Smooth muscle cell of the brain vasculature (primary cell): ENCODE results near the gene ARPP21.
"Not testable (repeated sequence)": the region's sequence is repeated elsewhere in the genome, so short reads cannot be mapped to it uniquely, and the experiment has no call there.

Source experiments
- DNase-seq: peaks from one replicate; pipeline ENCODE4 v3.0.0-alpha.2; 2012; ENCODE audit warnings: low read depth, low spot score

ARPP21 gene

DNA sequence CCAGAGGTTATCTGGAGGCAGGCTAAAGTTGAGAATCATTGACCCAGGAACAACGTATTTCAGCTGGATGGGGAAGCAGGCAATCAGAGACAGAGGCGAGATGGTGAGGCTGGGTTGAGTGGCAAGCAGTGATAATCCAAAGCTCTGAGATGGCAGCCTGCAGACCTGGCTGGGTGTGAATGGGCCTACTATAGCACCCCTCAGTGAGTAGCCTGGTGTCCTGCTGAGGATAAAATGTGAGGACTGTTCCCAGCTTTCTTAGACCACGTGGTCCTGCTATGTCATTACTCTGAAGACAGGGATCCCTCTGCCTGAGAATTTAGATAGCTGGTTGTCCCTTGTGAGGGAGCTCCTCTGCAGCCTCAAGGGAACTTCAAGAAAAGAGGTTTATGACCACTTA lies 141.5 kb downstream of the ARPP21 start:
- DNase-seq = no peak

DNA sequence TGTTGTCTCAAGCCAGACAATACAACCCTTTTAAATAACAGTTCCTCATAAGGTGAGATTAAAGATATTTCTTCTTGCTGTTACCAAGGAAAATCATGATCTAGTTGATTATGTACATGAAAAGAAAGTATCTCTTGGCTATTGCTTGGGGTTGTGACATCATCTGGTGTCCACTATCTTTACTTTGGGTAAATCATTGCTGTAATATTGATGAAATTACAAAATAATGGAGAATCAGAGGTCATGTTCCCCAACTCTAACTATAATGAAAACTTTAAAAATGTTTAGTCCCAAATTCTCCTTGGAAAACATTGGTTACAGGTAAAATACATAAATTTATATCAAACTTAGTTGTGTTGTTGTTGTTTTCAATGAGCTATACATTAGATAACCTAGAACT lies 142.2 kb downstream of the ARPP21 start:
- DNase-seq = no peak

DNA sequence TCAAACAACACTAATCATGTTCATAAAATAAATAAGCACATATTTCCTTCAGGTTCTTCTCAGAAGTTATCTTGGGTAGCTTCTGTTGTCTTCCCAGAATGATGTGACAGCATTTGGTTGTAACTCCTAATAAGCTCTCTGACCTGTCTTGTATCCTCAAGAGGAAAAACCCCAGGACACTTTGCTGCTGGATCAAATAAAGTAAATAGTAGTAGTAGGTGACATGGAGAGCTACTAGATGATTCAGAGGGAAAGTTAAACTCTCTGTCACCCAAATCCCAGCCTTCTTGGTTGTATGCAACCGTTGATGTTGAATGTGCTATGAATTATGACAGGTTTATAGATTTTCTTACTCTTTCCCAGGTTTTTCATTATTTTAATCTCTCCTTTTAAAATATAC lies 143.0 kb downstream of the ARPP21 start:
- no peak for DNase-seq

DNA sequence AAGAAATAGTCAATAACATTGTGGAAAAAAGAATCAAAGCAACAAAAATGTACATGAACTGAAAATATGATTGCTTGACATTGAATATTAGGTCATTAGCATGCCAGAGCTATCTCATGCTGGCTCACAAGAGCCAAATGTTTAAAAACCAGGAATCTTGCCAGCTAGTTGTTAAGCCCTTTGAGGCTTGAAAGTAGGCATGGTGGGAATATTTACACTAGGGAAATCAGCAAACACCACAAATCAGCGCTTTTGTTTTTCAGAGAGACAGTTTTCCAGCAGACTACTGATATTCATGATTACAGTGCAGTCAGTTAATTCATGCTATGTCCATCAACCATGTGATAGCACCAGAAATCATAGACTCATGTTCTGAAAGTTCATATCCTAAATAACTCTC lies 144.8 kb downstream of the ARPP21 start:
- no peak for DNase-seq

DNA sequence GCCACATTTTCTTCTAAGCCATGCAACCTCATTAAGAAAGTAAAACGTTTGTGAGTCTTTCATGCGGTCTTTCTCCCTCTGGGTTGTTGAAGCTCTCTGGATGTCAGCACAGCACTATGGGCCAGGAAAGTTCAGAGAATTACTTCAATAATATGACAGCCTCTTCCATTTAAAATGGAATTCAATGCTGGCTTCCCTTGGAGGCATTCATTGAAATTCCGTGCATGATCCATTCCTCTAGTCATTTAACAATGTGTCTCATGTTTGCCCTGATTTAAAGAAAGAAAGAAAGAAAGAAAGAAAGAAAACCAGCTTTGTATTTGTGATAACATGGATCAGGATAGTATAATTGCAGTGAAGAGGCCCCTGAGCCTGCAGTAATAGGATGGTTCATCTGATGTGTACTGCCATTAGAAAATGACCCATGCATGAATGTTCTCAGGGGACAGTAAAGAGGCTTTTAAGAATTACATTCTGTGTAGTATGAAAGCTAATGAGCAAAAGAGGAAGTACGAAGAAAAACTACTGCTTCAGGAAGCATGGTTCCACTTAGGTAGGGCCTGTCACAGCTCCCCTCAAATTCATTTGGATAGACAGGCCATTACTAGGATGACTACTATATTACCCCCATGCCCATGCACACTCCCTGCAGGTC lies 146.0 kb downstream of the ARPP21 start:
- DNase-seq = no peak

DNA sequence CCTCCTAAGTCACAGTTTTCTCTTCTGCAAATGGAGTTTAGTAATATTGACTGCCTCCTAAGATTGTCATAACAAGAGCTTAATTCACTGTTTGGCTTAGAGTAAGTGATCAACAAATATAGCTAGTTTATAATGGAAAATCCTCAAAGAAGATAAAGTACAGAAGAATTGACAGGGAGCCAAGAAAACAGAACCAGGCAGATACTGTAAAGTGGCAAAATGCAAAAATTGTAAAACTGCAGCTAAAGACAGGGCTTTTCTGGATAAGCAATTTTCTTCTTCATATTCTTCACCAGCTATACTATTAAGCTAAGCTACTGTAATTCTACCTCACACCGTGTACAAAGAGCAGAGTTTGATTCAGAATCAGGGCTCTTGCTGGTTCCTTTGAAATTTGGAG lies 148.6 kb downstream of the ARPP21 start:
- no peak for DNase-seq

DNA sequence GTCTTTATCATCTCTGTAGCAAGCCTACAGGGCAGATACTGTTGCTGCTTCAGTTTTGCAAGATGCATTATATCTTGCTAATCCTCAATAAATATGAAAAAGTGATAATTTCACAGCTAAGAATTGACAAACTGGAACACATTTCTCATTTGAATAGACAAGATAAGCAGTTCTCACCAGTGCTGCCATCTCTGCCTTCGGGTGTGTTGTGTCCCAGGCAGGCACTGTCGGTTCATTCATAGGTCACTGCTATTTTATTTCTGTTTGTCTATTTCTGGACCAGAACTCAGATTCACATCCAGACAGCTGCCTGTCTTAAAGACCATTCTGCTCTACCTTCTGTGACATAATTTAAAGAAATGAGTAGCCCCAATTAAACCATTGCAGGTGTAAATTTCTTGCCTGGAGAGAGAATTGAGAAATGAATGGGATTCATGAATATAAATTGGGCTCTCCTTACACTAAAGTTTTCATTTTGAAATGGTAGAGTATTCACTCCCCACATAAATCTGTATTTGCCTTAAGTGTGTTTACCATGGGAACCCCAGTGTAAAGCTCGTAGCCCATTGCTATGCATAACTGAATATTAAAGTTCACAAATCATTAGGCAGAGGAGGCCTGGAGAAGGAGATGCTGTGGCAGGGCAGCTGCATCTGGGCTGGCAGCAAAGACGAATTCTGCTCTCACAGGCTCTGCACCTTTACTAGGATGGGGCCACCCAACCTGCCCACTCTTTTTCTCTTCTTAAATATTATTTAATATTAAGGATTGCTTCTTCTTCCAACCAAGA lies 149.9 kb downstream of the ARPP21 start:
- no peak for DNase-seq

DNA sequence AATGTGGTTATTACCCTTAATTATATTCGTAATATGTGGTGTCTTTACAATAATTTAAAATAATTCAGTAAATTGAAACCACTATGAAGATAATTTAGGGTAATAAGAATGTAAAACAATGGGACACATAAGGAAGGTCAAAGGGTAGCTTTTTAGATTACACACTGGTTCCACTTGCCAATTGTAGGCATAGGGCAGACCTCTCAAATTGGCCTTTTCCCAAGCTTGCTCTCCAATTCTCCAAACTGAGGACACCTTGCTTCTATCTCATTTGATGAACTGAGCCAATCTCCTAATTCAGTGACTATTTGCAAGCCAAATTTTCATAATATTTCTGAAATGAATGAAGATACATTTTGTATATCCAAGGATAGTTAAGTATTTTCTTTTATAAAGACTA lies 151.4 kb downstream of the ARPP21 start:
- DNase-seq = no peak

DNA sequence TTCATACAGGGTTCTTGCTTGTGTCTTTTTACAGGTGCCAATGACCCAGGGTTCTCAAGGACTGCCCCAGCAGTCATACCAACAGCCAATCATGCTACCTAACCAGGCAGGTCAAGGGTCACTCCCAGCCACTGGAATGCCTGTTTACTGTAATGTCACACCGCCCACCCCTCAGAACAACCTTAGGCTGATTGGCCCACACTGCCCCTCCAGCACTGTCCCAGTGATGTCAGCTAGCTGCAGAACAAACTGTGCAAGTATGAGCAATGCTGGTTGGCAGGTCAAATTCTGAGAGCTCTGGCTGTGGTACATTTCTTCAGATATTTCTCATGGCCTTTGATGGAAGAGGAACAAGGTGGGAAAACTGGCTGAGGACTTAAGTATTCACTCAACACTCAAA lies 154.3 kb downstream of the ARPP21 start:
- DNase-seq = no peak

DNA sequence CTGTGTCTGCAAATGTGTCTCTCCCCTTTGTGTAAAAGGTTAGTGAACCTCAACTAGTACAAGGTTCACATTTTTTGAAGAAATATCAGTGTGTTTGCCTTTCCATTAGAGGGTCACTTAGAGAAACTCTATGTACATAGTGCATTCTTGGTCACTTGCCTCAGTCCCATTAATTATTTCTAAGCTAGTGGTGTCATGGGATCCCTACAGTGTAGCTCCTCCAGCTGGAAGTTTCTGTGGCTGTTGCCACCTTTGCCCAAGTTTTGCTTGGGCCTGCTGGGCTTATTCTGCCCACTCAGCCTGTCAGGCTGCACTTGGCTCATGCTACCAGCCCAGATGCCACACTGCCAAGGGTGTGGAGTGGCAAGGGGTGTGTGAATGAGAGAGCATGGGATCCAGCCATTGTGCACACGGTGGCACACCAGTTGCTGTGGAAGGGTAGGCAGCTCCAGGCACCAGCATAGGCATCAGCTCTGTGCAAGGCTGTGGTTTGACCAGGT lies 161.7 kb downstream of the ARPP21 start:
- DNase-seq = no peak

DNA sequence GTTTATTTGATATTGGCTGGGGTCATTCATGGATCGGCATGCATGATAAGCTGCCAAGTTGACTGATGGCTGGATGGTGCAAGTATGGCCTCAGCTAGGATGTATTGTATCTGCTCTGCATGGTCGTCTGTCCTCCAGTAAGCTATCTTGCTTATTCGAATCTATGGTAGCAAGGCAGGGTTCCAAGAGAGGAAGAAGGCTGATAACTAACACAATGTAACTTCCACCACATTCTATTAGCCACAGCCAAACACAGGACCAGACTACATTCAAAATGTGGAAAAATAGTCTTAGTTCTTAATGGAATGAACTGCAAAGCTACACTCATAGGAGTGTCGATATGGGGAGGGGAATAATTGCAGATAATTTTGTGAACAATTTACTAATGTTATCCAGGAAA lies 175.2 kb downstream of the ARPP21 start:
- DNase-seq = no peak

DNA sequence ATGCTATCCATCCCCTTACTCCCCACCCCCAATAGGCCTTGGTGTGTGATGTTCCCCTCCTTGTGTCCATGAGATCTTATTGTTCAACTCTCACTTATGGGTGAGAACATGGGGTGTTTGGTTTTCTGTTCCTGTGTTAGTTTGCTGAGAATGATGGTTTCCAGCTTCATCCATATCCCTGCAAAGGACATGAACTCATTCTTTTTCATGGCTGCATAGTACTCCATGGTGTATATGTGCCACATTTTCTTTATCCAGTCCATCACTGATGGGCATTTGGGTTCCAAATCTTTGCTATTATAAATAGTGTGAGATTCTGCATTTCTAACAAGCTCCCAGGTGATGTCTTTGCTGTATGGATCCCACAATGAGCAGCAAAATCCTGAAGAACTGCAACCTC lies 176.5 kb downstream of the ARPP21 start:
- DNase-seq = not testable (repeated sequence)

DNA sequence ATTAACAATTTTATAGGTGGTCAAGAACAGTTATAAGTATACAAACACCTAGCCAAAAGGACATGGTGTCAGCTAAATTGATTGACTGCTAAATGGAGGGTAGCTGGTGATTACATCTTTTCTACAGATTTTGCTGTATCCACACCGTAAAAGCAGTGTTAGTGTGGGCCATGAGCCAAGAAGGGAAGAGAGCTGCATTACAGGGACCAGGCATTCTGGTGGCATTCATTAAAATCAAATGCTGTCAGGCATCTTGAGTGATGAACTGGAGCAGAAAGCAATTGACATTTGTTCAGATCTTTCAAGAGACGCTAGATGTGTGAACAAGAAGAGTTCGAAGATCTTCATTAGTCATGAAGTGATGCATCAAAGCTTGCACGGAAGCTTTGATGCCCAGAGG lies 177.9 kb downstream of the ARPP21 start:
- DNase-seq = no peak

DNA sequence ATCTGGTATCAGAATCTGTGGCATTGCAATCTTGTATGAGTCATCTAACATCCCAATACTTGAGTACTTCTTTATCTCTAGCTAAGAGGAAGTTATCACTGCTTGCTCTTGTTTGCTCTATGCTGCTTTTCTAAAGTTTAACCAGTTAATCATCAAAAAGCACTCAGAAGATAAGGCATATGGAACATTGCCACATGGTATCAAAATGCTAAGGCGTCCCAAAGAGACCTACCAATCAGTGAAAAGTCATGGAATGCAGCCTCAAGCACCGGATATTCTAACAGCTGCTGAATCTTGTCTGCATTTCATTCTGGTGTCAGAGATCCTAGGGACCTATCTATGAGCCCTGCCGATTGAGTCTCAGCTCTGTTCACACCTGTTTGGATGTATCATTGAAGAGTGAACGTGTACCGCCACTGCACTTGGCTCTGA lies 192.8 kb downstream of the ARPP21 start:
- no peak for DNase-seq
